ENCODE measurements around the gene ATP1A1.

- TF ChIP-seq HNRNPL (IDR thresholded peaks at IDR 0.05; ENCODE audit: low read depth, low read length) (no peak), NBN (IDR thresholded peaks at IDR 0.05; ENCODE audit: low read depth) (no peak), GATAD2A (IDR thresholded peaks at IDR 0.05) (no peak), ZNF24 (IDR thresholded peaks at IDR 0.05) (no peak), SETDB1 (IDR thresholded peaks at IDR 0.05; ENCODE audit: low read length) (no peak), ZNF197 (CRISPR knock-in tag; IDR thresholded peaks at IDR 0.05; ENCODE audit: low read depth) (no peak), ETS1 (conservative IDR thresholded peaks at IDR 0.05; ENCODE audit: control insufficient read depth, low read depth, low read length) (no peak), CTCF (IDR thresholded peaks at IDR 0.05 in 2 of 3, conservative IDR thresholded peaks at IDR 0.05 in 1 of 3; ENCODE audit: insufficient read depth in 2 of 3, low read depth in 1 of 3, low read length in 3 of 3) (no peak), MYC (IDR thresholded peaks at IDR 0.05; ENCODE audit: low read depth, low read length) (no peak), MYC (CRISPR knock-in tag; IDR thresholded peaks at IDR 0.05; ENCODE audit: borderline replicate concordance, low read depth) (no peak)
These were observed 25.3 kb upstream of the ATP1A1 start for GRCh38 chr1:116347696-116348095.
